ENCODE results near the gene PRIM2.

DNA sequence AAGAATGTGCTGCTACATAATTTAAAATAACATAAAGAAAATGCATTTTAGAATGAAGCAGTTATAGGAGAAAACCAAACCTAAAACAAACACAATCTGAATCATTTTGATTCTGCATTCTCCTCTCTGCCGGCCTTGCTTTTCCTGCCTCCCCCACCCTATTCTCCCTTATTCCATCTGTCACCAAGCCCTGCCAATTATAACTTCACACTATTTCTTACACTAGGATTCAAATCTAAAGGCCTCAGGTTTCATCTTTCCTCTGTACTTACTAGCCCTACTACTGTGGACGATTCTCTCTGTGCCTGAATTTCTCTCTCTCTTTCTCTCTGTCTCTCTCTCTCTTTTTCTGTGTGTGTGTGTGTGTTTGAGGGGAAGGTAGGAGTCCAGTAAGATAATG, 18.7 kb upstream of the PRIM2 start:
- TF ChIP-seq CTCF (IDR thresholded peaks at IDR 0.05): no peak
- no peak for TF ChIP-seq POLR2AphosphoS5 (IDR thresholded peaks at IDR 0.05)
- TF ChIP-seq POLR2A (IDR thresholded peaks at IDR 0.05): no peak
- TF ChIP-seq EP300 (IDR thresholded peaks at IDR 0.05): no peak
